ENCODE data around the gene SNRPD1. TPM values are rescaled to one million over a fixed set of nuclear protein-coding genes. Genes with fewer than 3 reads are reported as not detected.

The SNRPD1 gene
- total RNA-seq, 1 experiment from 2014 or later: 168 TPM

Small RNAs within 50 kb of the gene (small RNA-seq; reads per million reads assigned to genes)
- gene MIR320C1: not detected

Other genes starting within 250 kb of the SNRPD1 start
- 11.8 and 12.0 TPM in 2 replicates for gene ESCO1, start 11.6 kb upstream of the SNRPD1 start, total RNA-seq (2014; rRNA removed; shearing (Covaris generic))
- 3.8 and 5.1 TPM in 2 replicates for gene ABHD3, start 92.5 kb downstream of the SNRPD1 start, total RNA-seq (2014; rRNA removed; shearing (Covaris generic))
- gene MIB1, start 128.5 kb downstream of the SNRPD1 start, total RNA-seq (2014; rRNA removed; shearing (Covaris generic)): 17.7 and 19.2 TPM in 2 replicates